ENCODE results near the gene GLI3.
A peak's percentile ranks its signal among the peaks of the same experiment; 100 is the strongest.

Gene GLI3

GRCh38 chr7:42236266-42236975, 588 bp downstream of the GLI3 start:
- DNase-seq, result peak; percentile 94

- no peak for DNase-seq
These were observed 1.3 kb downstream of the GLI3 start for GRCh38 chr7:42235741-42236161.

- no peak for DNase-seq
These were observed 2.3 kb downstream of the GLI3 start for GRCh38 chr7:42234736-42235135.

GRCh38 chr7:42233695-42234331, 3.2 kb downstream of the GLI3 start:
- DNase-seq, result no peak

- no peak for DNase-seq
These were observed 3.8 kb downstream of the GLI3 start for GRCh38 chr7:42233171-42233570.

GRCh38 chr7:42232275-42232674, 4.7 kb downstream of the GLI3 start:
- no peak for DNase-seq

- no peak for DNase-seq
These were observed 5.8 kb downstream of the GLI3 start for GRCh38 chr7:42231043-42231787.

GRCh38 chr7:42227936-42228591, 8.9 kb downstream of the GLI3 start:
- peak; percentile 78 for DNase-seq

- no peak for DNase-seq
These were observed 9.5 kb downstream of the GLI3 start for GRCh38 chr7:42227541-42227935.

- DNase-seq, result no peak
These were observed 10.0 kb downstream of the GLI3 start for GRCh38 chr7:42227021-42227420.

GRCh38 chr7:42226354-42226941, 10.6 kb downstream of the GLI3 start:
- peak; percentile 56 for DNase-seq

GRCh38 chr7:42224391-42225003, 12.5 kb downstream of the GLI3 start:
- DNase-seq, result no peak

GRCh38 chr7:42222891-42223290, 14.1 kb downstream of the GLI3 start:
- DNase-seq, result no peak

- no peak for DNase-seq
These were observed 14.9 kb downstream of the GLI3 start for GRCh38 chr7:42222125-42222524.

GRCh38 chr7:42221304-42221703, 15.7 kb downstream of the GLI3 start:
- DNase-seq, result no peak

GRCh38 chr7:42219447-42219846, 17.6 kb downstream of the GLI3 start:
- DNase-seq, result no peak

GRCh38 chr7:42218248-42218647, 18.8 kb downstream of the GLI3 start:
- no peak for DNase-seq

GRCh38 chr7:42217548-42217947, 19.5 kb downstream of the GLI3 start:
- no peak for DNase-seq

- no peak for DNase-seq
These were observed 20.0 kb downstream of the GLI3 start for GRCh38 chr7:42217053-42217452.

GRCh38 chr7:42214060-42214679, 22.8 kb downstream of the GLI3 start:
- no peak for DNase-seq

- no peak for DNase-seq
These were observed 23.9 kb downstream of the GLI3 start for GRCh38 chr7:42213093-42213492.
